Mesothelial cell of epicardium (in vitro differentiated cells): ENCODE measurements around the gene TP53AIP1. TPM values are rescaled to one million over a fixed set of nuclear protein-coding genes. Genes with fewer than 3 reads are reported as not detected.

Experiments
- DNase-seq, 2 experiments: peaks; one replicate each; pipeline ENCODE4 v3.0.0; 2021; ENCODE audit warnings: low spot score in 2 of 2; ENCODE audit not compliant: unreplicated experiment in 2 of 2
- H3K27ac Mint-ChIP-seq: 2 replicates; pipeline ENCODE4 v1.8.0; 2021; ENCODE audit warnings: mixed read lengths
- H3K27me3 Mint-ChIP-seq: 2 replicates; pipeline ENCODE4 v1.8.0; 2021; ENCODE audit warnings: low read depth, mixed read lengths
- H3K36me3 Mint-ChIP-seq: 2 replicates; pipeline ENCODE4 v1.8.0; 2021; ENCODE audit warnings: mixed read lengths
- H3K4me1 Mint-ChIP-seq: 2 replicates; pipeline ENCODE4 v1.8.0; 2021; ENCODE audit warnings: mixed read lengths
- H3K4me3 Mint-ChIP-seq: 2 replicates; pipeline ENCODE4 v1.8.0; 2021; ENCODE audit warnings: mild to moderate bottlenecking, moderate library complexity, mixed read lengths
- H3K9me3 Mint-ChIP-seq: 2 replicates; pipeline ENCODE4 v1.8.0; 2021; ENCODE audit warnings: mixed read lengths
- CTCF ChIP-seq: fragments of 200-600 bp; sonication (generic); IDR thresholded peaks from one replicate; pipeline ENCODE4 v1.5.0; 2021; ENCODE audit warnings: antibody characterized with exemption; ENCODE audit not compliant: unreplicated experiment
- total RNA-seq: library from RNA; stranded (reverse); gene quantifications from 3 replicates; pipeline ENCODE4 v1.2.1, GENCODE V29; 2021

TP53AIP1 gene
- total RNA-seq, 1 donor from 2014 or later: 0.45 TPM

- DNase-seq: no peak
- Mint-ChIP-seq H3K27me3 (no peaks in the 10 kb centered on the region), H3K36me3 (no peaks in the 10 kb centered on the region), H3K27ac (peak overlapping the region; percentile 47), H3K4me1 (peaks cover 7% of the 10 kb centered on the region), H3K4me3 (no peak overlapping the region), H3K9me3 (peaks cover 4% of the 10 kb centered on the region)
- TF ChIP-seq CTCF: no peak
These were observed 5.9 kb downstream of the TP53AIP1 start for GRCh38 chr11:128936606-128937251.

- no peak overlapping the region for H3K4me3 Mint-ChIP-seq
- H3K4me1 Mint-ChIP-seq: peaks cover 12% of the 10 kb centered on the region
- no peak overlapping the region for H3K27ac Mint-ChIP-seq
- H3K9me3 Mint-ChIP-seq: peaks cover 4% of the 10 kb centered on the region
- no peaks in the 10 kb centered on the region for H3K27me3 Mint-ChIP-seq
- H3K36me3 Mint-ChIP-seq: no peaks in the 10 kb centered on the region
- no peak for DNase-seq
- no peak for TF ChIP-seq CTCF
These were observed 7.7 kb downstream of the TP53AIP1 start for GRCh38 chr11:128934926-128935325.

- H3K4me3 Mint-ChIP-seq: no peak overlapping the region
- peaks cover 18% of the 10 kb centered on the region for H3K4me1 Mint-ChIP-seq
- H3K36me3 Mint-ChIP-seq: no peaks in the 10 kb centered on the region
- H3K9me3 Mint-ChIP-seq: peaks cover 4% of the 10 kb centered on the region
- H3K27me3 Mint-ChIP-seq: no peaks in the 10 kb centered on the region
- H3K27ac Mint-ChIP-seq: no peak overlapping the region
- no peak for DNase-seq
- no peak for TF ChIP-seq CTCF
These were observed 8.3 kb downstream of the TP53AIP1 start for GRCh38 chr11:128934351-128934750.

GRCh38 chr11:128933481-128934178 lies 9.0 kb downstream of the TP53AIP1 start:
- Mint-ChIP-seq H3K9me3 (peaks cover 4% of the 10 kb centered on the region), H3K4me1 (peaks cover 21% of the 10 kb centered on the region), H3K27me3 (no peaks in the 10 kb centered on the region), H3K36me3 (no peaks in the 10 kb centered on the region), H3K4me3 (no peak overlapping the region), H3K27ac (no peak overlapping the region)
- TF ChIP-seq CTCF: no peak
- DNase-seq: no peak

- H3K36me3 Mint-ChIP-seq: no peaks in the 10 kb centered on the region
- H3K4me1 Mint-ChIP-seq: peaks cover 28% of the 10 kb centered on the region
- H3K27ac Mint-ChIP-seq: no peak overlapping the region
- H3K27me3 Mint-ChIP-seq: no peaks in the 10 kb centered on the region
- no peak for TF ChIP-seq CTCF
- no peak for DNase-seq
- H3K4me3 Mint-ChIP-seq: no peak overlapping the region
- peaks cover 4% of the 10 kb centered on the region for H3K9me3 Mint-ChIP-seq
These were observed 11.0 kb downstream of the TP53AIP1 start for GRCh38 chr11:128931668-128932067.
